GM12878 (cell line): ENCODE results near the gene TSSK3. TPM values are rescaled to one million over a fixed set of nuclear protein-coding genes. Genes with fewer than 3 reads are reported as not detected.

Experiments used
- ATAC-seq: fragments of 200-7000 bp; cut with Tn5 transposase; 3 replicates; pipeline ENCODE4 v1.9.1; 2020; ENCODE audit warnings: mild to moderate bottlenecking, moderate library complexity
- BruUV-seq: library from RNA; stranded (reverse); fragments of 400-500 nt; replicated peaks from 2 replicates; lab custom pipeline; 2021; lab: Mats Ljungman, UMichigan
- CTCF ChIA-PET: fragments of 300-600 bp; sonication (Branson Sonifier 250); formaldehyde crosslinking; extraction: SDS; loops from one replicate; lab custom pipeline; 2021; ENCODE audit warnings: inconsistent platforms; lab: Yijun Ruan, JAX
- POLR2A ChIA-PET: fragments of 350-600 bp; formaldehyde crosslinking; extraction: SDS; loops from one replicate; lab custom pipeline; 2021; ENCODE audit warnings: inconsistent platforms; lab: Charles Lee
- RAD21 ChIA-PET: fragments of 300-600 bp; sonication (Branson Sonifier 250); formaldehyde crosslinking; loops from one replicate; lab custom pipeline; 2023; ENCODE audit warnings: antibody characterized with exemption; ENCODE audit not compliant: unreplicated experiment; lab: Charles Lee
- SMC1A ChIA-PET: fragments of 300-600 bp; sonication (Branson Sonifier 250); formaldehyde crosslinking; loops from one replicate; lab custom pipeline; 2023; ENCODE audit not compliant: unreplicated experiment, uncharacterized antibody; lab: Charles Lee
- DNase-seq: peaks from one replicate; pipeline ENCODE4 v3.0.0-alpha.2; 2011; ENCODE audit warnings: low read depth, low spot score
- FAIRE-seq: peaks from 3 replicates; lab custom pipeline; 2011; peaks lifted over from hg19 to GRCh38; lab: Jason Lieb, UNC
- H2AFZ ChIP-seq: 2 replicates; pipeline ENCODE4 v1.6.0; 2011; ENCODE audit warnings: low read depth, low read length, control low read depth; ENCODE audit not compliant: control insufficient read depth
- H3K27ac ChIP-seq: 2 replicates; pipeline ENCODE4 v1.5.1; 2011; ENCODE audit warnings: control low read depth; ENCODE audit not compliant: control insufficient read depth, insufficient read depth
- H3K27me3 ChIP-seq, 2 experiments: replicated peaks in 1 of 2; 2 replicates each; pipeline versions ENCODE4 v1.6.0 to v1.6.1; 2011; ENCODE audit warnings: low read length in 1 of 2; ENCODE audit not compliant: control insufficient read depth in 2 of 2, insufficient read depth in 2 of 2
- H3K36me3 ChIP-seq, 2 experiments: 2 replicates each; pipeline ENCODE4 v1.5.1; 2011; ENCODE audit warnings: low read length in 1 of 2; ENCODE audit not compliant: control insufficient read depth in 2 of 2, insufficient read depth in 2 of 2
- H3K4me1 ChIP-seq: 2 replicates; pipeline ENCODE4 v1.6.1; 2011; ENCODE audit warnings: mild to moderate bottlenecking, low read length, moderate library complexity, mixed read lengths; ENCODE audit not compliant: control insufficient read depth, insufficient read depth
- H3K4me2 ChIP-seq: 2 replicates; pipeline ENCODE4 v1.6.0; 2011; ENCODE audit warnings: control low read depth; ENCODE audit not compliant: control insufficient read depth, insufficient read depth
- H3K4me3 ChIP-seq: fragments of 200-600 bp; sonication (generic); 2 replicates; pipeline ENCODE4 v1.5.1; 2016
- H3K79me2 ChIP-seq: 2 replicates; pipeline ENCODE4 v1.6.0; 2011; ENCODE audit warnings: low read length; ENCODE audit not compliant: control insufficient read depth, insufficient read depth
- H3K9ac ChIP-seq: 2 replicates; pipeline ENCODE4 v1.8.0; 2011; ENCODE audit warnings: low read length, control low read depth, mixed read lengths; ENCODE audit not compliant: control insufficient read depth, insufficient read depth
- H3K9me3 ChIP-seq: replicated peaks from 3 replicates; pipeline ENCODE4 v1.5.1; 2011; ENCODE audit warnings: mild to moderate bottlenecking, low read length; ENCODE audit not compliant: control insufficient read depth, insufficient read depth
- H4K20me1 ChIP-seq: 2 replicates; pipeline ENCODE4 v1.6.0; 2011; ENCODE audit not compliant: control insufficient read depth, insufficient read depth
- EP300 ChIP-seq, 2 experiments: fragments of 150-350 bp in 1 of 2; IDR thresholded peaks; 2 replicates each; pipeline ENCODE4 v1.6.1; 2011 to 2012; ENCODE audit warnings: low read depth in 2 of 2, low read length in 2 of 2, borderline replicate concordance in 1 of 2, improper control_type of control experiment in 1 of 2, inconsistent platforms in 1 of 2; ENCODE audit not compliant: control insufficient read depth in 1 of 2
- MLLT1 ChIP-seq: fragments of 450-650 bp; IDR thresholded peaks from 2 replicates; pipeline ENCODE4 v1.6.1; 2016; ENCODE audit warnings: mild to moderate bottlenecking
- MYB ChIP-seq: fragments of 150-350 bp; IDR thresholded peaks from 2 replicates; pipeline ENCODE4 v1.6.1; 2014; ENCODE audit warnings: mild to moderate bottlenecking, low read depth, low read length, borderline replicate concordance
- PAX8 ChIP-seq: fragments of 450-650 bp; IDR thresholded peaks from 2 replicates; pipeline ENCODE4 v1.6.1; 2017; ENCODE audit warnings: mild to moderate bottlenecking, moderate library complexity
- SP1 ChIP-seq: IDR thresholded peaks from one replicate; pipeline ENCODE4 v1.6.1; 2011; ENCODE audit warnings: low read depth, low read length
- ZBED1 ChIP-seq: IDR thresholded peaks from 2 replicates; pipeline ENCODE4 v1.6.1; 2016; ENCODE audit warnings: borderline replicate concordance
- WGBS: methylation state at CpG from one replicate; pipeline ENCODE4 v1.1.6; 2016; ENCODE audit warnings: low lambda C conversion rate; ENCODE audit not compliant: insufficient replicate concordance, insufficient coverage; ENCODE audit errors: missing lambda C conversion rate; 5-methylcytosine and 5-hydroxymethylcytosine counted together
- in situ Hi-C: fragments of 300-500 bp; cut with MboI; formaldehyde crosslinking; loops from 9 replicates; pipeline ENCODE4 v1.14.3; 2018; ENCODE audit warnings: mixed read lengths
- intact Hi-C: fragments of 100-400 bp; cut with micrococcal nuclease; formaldehyde crosslinking; loops from one replicate; pipeline ENCODE4 v1.14.2; 2022; ENCODE audit not compliant: unreplicated experiment
- polyA plus RNA-seq, 11 experiments: library from polyadenylated mRNA; depleted of rRNA in 4 of 11; unstranded in 6 of 11; stranded (reverse) in 5 of 11; fragments of >200 nt; fragmentation: Nextera tagmentation in 4 of 11; fragmentation: Illumina TruSeq in 1 of 11; extraction: Ambion mirVana in 4 of 11; extraction: Trizol in 1 of 11; gene quantifications; 1 replicate in 1 of 11; 2 replicates in 10 of 11; pipeline versions ENCODE4 v1.2.1 to v1.2.3, GENCODE V29; 2011 to 2016; ENCODE audit warnings: inconsistent platforms in 2 of 11, missing spikeins in 2 of 11, low read depth in 1 of 11
- total RNA-seq, 4 experiments: library from RNA; depleted of rRNA in 3 of 4; stranded (reverse); fragments of >200 nt in 3 of 4; fragmentation: Illumina TruSeq in 1 of 4; extraction: Trizol in 1 of 4; gene quantifications; 2 replicates each; pipeline versions ENCODE4 v1.2.1 to v1.2.3, GENCODE V29; 2013 to 2021

TSSK3 gene
- total and polyA plus RNA-seq, 10 of the 15 experiments (the other 5 are each of a cell fraction or from before 2014, with no cell fraction given), result 0.42 to 0.82 (median 0.60) TPM

GRCh38 chr1:32349211-32349708 is 13.1 kb upstream of the TSSK3 start:
- in situ Hi-C loops, result no loop called here
- Histone ChIP-seq H3K9me3 (no peaks in the 10 kb centered on the region), H2AFZ (no peak overlapping the region), H4K20me1 (no peaks in the 10 kb centered on the region), H3K79me2 (no peaks in the 10 kb centered on the region; the same call in 1 of the 2 replicates), H3K9ac (no peak overlapping the region), H3K4me2 (no peak overlapping the region), H3K4me1 (peaks cover 18% of the 10 kb centered on the region), H3K36me3 (no peaks in the 10 kb centered on the region), H3K27me3 (no peaks in the 10 kb centered on the region), H3K27ac (no peak overlapping the region), H3K4me3 (no peak overlapping the region)
- ATAC-seq (no peak), DNase-seq (no peak), FAIRE-seq (no peak)
- ChIA-PET POLR2A (no interaction called here), CTCF (interaction anchor here (0.9 kb wide), 1 partner anchor 13 kb away, joined by 3 read pairs; the partner anchor contains the start of gene MARCKSL1), SMC1A (no interaction called here), RAD21 (no interaction called here)
- intact Hi-C loops, result no loop called here
- TF ChIP-seq EP300 (IDR thresholded peaks at IDR 0.05; ENCODE audit: borderline replicate concordance in 1 of 2, control insufficient read depth in 1 of 2, low read depth in 2 of 2, low read length in 2 of 2) (no peak), SP1 (no peak), PAX8 (no peak), ZBED1 (no peak), MLLT1 (no peak), MYB (no peak)
- BruUV-seq, result no TSS peak
- 68% methylated on average over 8 of the region's 8 CpGs for WGBS
